ENCODE results near the gene UQCR11.
"Not testable (repeated sequence)": the region's sequence is repeated elsewhere in the genome, so short reads cannot be mapped to it uniquely, and the experiment has no call there.

The UQCR11 gene

GRCh38 chr19:1646659-1647453 lies 41.6 kb upstream of the UQCR11 start:
- TF ChIP-seq, protein P1, sequence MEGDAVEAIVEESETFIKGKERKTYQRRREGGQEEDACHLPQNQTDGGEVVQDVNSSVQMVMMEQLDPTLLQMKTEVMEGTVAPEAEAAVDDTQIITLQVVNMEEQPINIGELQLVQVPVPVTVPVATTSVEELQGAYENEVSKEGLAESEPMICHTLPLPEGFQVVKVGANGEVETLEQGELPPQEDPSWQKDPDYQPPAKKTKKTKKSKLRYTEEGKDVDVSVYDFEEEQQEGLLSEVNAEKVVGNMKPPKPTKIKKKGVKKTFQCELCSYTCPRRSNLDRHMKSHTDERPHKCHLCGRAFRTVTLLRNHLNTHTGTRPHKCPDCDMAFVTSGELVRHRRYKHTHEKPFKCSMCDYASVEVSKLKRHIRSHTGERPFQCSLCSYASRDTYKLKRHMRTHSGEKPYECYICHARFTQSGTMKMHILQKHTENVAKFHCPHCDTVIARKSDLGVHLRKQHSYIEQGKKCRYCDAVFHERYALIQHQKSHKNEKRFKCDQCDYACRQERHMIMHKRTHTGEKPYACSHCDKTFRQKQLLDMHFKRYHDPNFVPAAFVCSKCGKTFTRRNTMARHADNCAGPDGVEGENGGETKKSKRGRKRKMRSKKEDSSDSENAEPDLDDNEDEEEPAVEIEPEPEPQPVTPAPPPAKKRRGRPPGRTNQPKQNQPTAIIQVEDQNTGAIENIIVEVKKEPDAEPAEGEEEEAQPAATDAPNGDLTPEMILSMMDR (IDR thresholded peaks at IDR 0.05; ENCODE audit: low read depth, low read length) = no peak
- H3K4me3 ChIP-seq (ENCODE audit: low read depth, low read length) = no peak overlapping the region
- in situ Hi-C loops (cut with HindIII; ENCODE audit: low sequenced_read_pairs) = no loop called here
- no peak for DNase-seq (ENCODE audit: low read depth, low spot score)

GRCh38 chr19:1646149-1646548 lies 40.9 kb upstream of the UQCR11 start:
- in situ Hi-C loops (cut with HindIII; ENCODE audit: low sequenced_read_pairs) = no loop called here
- DNase-seq (ENCODE audit: low read depth, low spot score) = no peak
- H3K4me3 ChIP-seq (ENCODE audit: low read depth, low read length) = no peak overlapping the region
- TF ChIP-seq, protein P1 (IDR thresholded peaks at IDR 0.05; ENCODE audit: low read depth, low read length) = no peak

DNA sequence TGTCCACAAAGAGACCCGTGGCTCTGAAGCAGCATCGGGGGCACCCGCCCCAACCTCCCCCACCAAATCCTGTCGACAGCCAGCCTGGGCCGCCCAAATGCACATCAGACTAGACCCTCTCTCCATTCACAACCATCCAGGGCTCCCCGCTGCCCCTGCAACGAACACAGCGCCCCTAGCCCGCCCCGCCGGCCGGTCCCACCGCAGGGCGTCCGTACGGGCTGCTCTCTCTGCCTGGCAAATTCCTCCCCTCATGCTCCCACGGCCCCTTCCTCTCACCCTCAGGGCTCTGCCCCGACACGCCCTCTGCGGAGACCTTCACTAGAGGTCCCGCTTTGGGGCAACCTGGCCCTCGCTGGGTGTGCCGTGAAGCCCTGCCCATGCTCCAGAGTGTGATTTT lies 40.0 kb upstream of the UQCR11 start:
- TF ChIP-seq, protein P1 (IDR thresholded peaks at IDR 0.05; ENCODE audit: low read depth, low read length) = no peak
- in situ Hi-C loops (cut with HindIII; ENCODE audit: low sequenced_read_pairs) = no loop called here
- no peak overlapping the region for H3K4me3 ChIP-seq (ENCODE audit: low read depth, low read length)
- DNase-seq (ENCODE audit: low read depth, low spot score) = no peak

DNA sequence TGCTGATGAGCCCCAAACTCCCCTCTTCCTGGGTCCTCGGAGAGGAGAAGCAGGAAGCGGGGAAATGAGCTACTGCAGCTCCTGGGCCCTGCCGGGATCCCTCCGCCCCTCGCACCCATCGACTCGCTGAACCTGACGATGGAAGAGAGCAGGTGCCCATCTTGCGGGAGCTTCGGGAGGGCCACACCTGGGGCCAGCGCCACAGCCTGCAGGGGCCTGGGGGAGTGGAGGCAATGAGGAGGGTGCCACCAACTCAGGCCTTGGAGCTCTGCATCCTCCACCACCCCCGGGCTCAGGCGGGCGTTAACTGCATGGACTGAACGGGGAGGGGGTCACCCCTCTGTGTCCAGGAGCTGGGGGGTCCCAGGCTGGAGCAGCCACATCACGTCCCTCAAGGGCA lies 38.8 kb upstream of the UQCR11 start:
- TF ChIP-seq, protein P1 (IDR thresholded peaks at IDR 0.05; ENCODE audit: low read depth, low read length) = no peak
- DNase-seq (ENCODE audit: low read depth, low spot score) = no peak
- no peak overlapping the region for H3K4me3 ChIP-seq (ENCODE audit: low read depth, low read length)
- in situ Hi-C loops (cut with HindIII; ENCODE audit: low sequenced_read_pairs) = no loop called here

DNA sequence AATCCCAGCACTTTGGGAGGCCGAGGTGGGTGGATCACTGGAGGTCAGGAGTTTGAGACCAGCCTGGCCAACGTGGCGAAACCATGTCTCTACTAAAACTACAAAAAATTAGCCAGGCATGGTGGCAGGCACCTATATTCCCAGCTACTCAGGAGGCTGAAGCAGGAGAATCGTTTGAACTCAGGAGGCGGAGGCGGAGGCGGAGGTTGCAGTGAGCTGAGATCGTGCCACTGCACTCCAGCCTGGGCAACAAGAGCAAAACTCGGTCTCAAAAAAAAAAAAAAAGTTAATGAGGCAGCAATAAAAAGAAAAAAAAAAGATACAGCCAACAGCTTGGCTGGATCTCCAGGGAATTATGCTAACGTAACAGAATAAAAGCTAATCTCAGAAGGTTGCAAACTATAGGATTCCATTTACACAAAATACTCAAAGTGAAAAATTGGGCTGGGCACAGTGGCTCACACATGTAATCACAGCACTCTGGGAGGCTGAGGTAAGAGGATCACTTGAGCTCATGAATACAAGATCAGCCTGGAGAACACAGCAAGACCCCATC lies 35.7 kb upstream of the UQCR11 start:
- in situ Hi-C loops (cut with HindIII; ENCODE audit: low sequenced_read_pairs); H3K4me3 ChIP-seq (ENCODE audit: low read depth, low read length); DNase-seq (ENCODE audit: low read depth, low spot score): not testable (repeated sequence)

GRCh38 chr19:1636325-1637236 lies 31.3 kb upstream of the UQCR11 start:
- TF ChIP-seq, protein P1 (IDR thresholded peaks at IDR 0.05; ENCODE audit: low read depth, low read length) = no peak
- no peak for DNase-seq (ENCODE audit: low read depth, low spot score)
- no peak overlapping the region for H3K4me3 ChIP-seq (ENCODE audit: low read depth, low read length)
- in situ Hi-C loops (cut with HindIII; ENCODE audit: low sequenced_read_pairs) = no loop called here

DNA sequence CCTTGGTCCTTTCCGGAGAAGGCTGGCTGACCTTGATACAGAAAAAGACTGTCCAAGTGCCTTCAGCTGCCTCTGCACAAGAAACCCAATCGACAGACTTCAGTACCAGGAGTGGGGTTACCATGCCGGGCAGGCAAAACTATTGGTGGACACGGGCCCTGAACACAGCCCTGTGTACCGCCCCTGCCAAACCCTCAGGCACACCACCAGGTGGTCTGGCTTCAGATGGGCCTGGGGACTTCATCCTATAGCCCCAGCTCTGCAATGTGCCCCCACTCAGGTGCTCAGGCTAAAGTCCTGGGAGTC lies 29.6 kb upstream of the UQCR11 start:
- in situ Hi-C loops (cut with HindIII; ENCODE audit: low sequenced_read_pairs) = no loop called here
- TF ChIP-seq, protein P1 (IDR thresholded peaks at IDR 0.05; ENCODE audit: low read depth, low read length) = no peak

More for the DNA sequence above, 29.6 kb upstream of the UQCR11 start:
- DNase-seq (ENCODE audit: low read depth, low spot score) = no peak
- H3K4me3 ChIP-seq (ENCODE audit: low read depth, low read length) = no peak overlapping the region
